K562 (cell line): ENCODE results near the gene TAS2R1. TPM values are rescaled to one million over a fixed set of nuclear protein-coding genes. Genes with fewer than 3 reads are reported as not detected.

ENCODE experiments used
- ATAC-seq: fragments of 200-7000 bp; cut with Tn5 transposase; 3 replicates; pipeline ENCODE4 v1.9.1; 2020; ENCODE audit warnings: moderate library complexity
- BruUV-seq: library from RNA; stranded (reverse); fragments of 400-500 nt; replicated peaks from 2 replicates; lab custom pipeline; 2021; lab: Mats Ljungman, UMichigan
- CTCF ChIA-PET: fragments of 300-600 bp; formaldehyde crosslinking; extraction: SDS; loops from one replicate; lab custom pipeline; 2021; ENCODE audit warnings: low intra/inter-chr PET ratio; lab: Yijun Ruan, JAX
- POLR2A ChIA-PET: fragments of 300-600, 350-650 bp; sonication (Branson Sonifier 250); formaldehyde crosslinking; extraction: SDS; loops from one replicate; lab custom pipeline; 2021; ENCODE audit warnings: antibody characterized with exemption, inconsistent platforms; lab: Yijun Ruan, JAX
- DNase-seq, 4 experiments: peaks; one replicate each; pipeline versions ENCODE4 v3.0.0 to v3.0.0-alpha.2; 2011 to 2018; ENCODE audit warnings: low spot score in 3 of 4, mixed read lengths in 3 of 4; ENCODE audit errors: extremely low read depth in 1 of 4
- FAIRE-seq: peaks from 2 replicates; lab custom pipeline; 2011; peaks lifted over from hg19 to GRCh38; lab: Jason Lieb, UNC
- H2AFZ ChIP-seq: 2 replicates; pipeline ENCODE4 v1.6.0; 2011; ENCODE audit warnings: low read depth, low read length, control low read depth, inconsistent platforms
- H3K27ac ChIP-seq: fragments of 200-600 bp; 3 replicates; pipeline ENCODE4 v1.8.0; 2011; ENCODE audit warnings: low read depth, mild to moderate bottlenecking, control low read depth, inconsistent platforms, low read length, moderate library complexity, mixed read lengths; ENCODE audit errors: extremely low read depth
- H3K27me3 ChIP-seq, 2 experiments: fragments of 300-600 bp in 1 of 2; 2 replicates in 1 of 2; 3 replicates in 1 of 2; pipeline versions ENCODE4 v1.6.0 to v1.8.0; 2011; ENCODE audit warnings: inconsistent platforms in 2 of 2, low read length in 2 of 2, mild to moderate bottlenecking in 1 of 2, mixed read lengths in 1 of 2, moderate library complexity in 1 of 2; ENCODE audit not compliant: control insufficient read depth in 2 of 2, insufficient read depth in 2 of 2
- H3K36me3 ChIP-seq: fragments of 300-600 bp; 3 replicates; pipeline ENCODE4 v1.8.0; 2011; ENCODE audit warnings: mild to moderate bottlenecking, low read length, inconsistent platforms; ENCODE audit not compliant: control insufficient read depth, insufficient read depth
- H3K4me1 ChIP-seq, 2 experiments: fragments of 200-600 bp in 1 of 2; replicated peaks in 1 of 2; 2 replicates in 1 of 2; 3 replicates in 1 of 2; pipeline versions ENCODE4 v1.5.1 to v1.8.0; 2011; ENCODE audit warnings: inconsistent platforms in 2 of 2, low read length in 2 of 2, mild to moderate bottlenecking in 1 of 2, mixed read lengths in 1 of 2, moderate library complexity in 1 of 2; ENCODE audit not compliant: control insufficient read depth in 2 of 2, insufficient read depth in 2 of 2
- H3K4me2 ChIP-seq: 2 replicates; pipeline ENCODE4 v1.6.1; 2011; ENCODE audit warnings: low read length, control low read depth, inconsistent platforms, mixed read lengths; ENCODE audit not compliant: insufficient read depth
- H3K4me3 ChIP-seq: fragments of 200-600 bp; sonication (generic), shearing (Covaris generic); 2 replicates; pipeline ENCODE4 v1.5.1; 2016; ENCODE audit warnings: control low read depth, inconsistent platforms
- H3K79me2 ChIP-seq: fragments of 200-600 bp; 3 replicates; pipeline ENCODE4 v1.8.0; 2011; ENCODE audit warnings: low read length, inconsistent platforms; ENCODE audit not compliant: control insufficient read depth, insufficient read depth
- H3K9ac ChIP-seq, 2 experiments: 2 replicates each; pipeline versions ENCODE4 v1.6.0 to v1.6.1; 2011; ENCODE audit warnings: low read depth in 2 of 2, low read length in 2 of 2, control low read depth in 1 of 2, inconsistent platforms in 1 of 2, mild to moderate bottlenecking in 1 of 2, mixed read lengths in 1 of 2; ENCODE audit not compliant: insufficient read depth in 1 of 2
- H3K9me1 ChIP-seq: one replicate; pipeline ENCODE4 v1.6.0; 2011; ENCODE audit warnings: inconsistent platforms, mild to moderate bottlenecking, low read length, moderate library complexity; ENCODE audit not compliant: control insufficient read depth, insufficient read depth
- H3K9me3 ChIP-seq: replicated peaks from 2 replicates; pipeline ENCODE4 v1.5.1; 2011; ENCODE audit warnings: low read depth, low read length, inconsistent platforms; ENCODE audit not compliant: control insufficient read depth, insufficient read depth
- H4K20me1 ChIP-seq: replicated peaks from 2 replicates; pipeline ENCODE4 v1.6.1; 2011; ENCODE audit warnings: low read length, inconsistent platforms, mixed read lengths; ENCODE audit not compliant: control insufficient read depth, insufficient read depth
- BRD4 ChIP-seq: fragments of 200-600 bp; sonication (generic); IDR thresholded peaks from 2 replicates; pipeline ENCODE4 v1.6.1; 2017; ENCODE audit warnings: inconsistent platforms
- KLF16 ChIP-seq: IDR thresholded peaks from 2 replicates; pipeline ENCODE4 v1.6.1; 2016; ENCODE audit warnings: antibody characterized with exemption
- NR4A1 ChIP-seq, 2 experiments: fragments of 250-450 bp in 1 of 2; fragments of 450-650 bp in 1 of 2; sonication (Bioruptor Pico) in 1 of 2; IDR thresholded peaks; 2 replicates each; pipeline versions ENCODE4 v1.4.0 to v1.6.1; 2016 to 2020; ENCODE audit warnings: mild to moderate bottlenecking in 2 of 2, missing compliant biosample characterization in 1 of 2, missing genetic modification characterization in 1 of 2, moderate library complexity in 1 of 2
- PHF8 ChIP-seq: fragments of 200-600 bp; sonication (generic); IDR thresholded peaks from 2 replicates; pipeline ENCODE4 v1.6.1; 2012; ENCODE audit warnings: mixed run types, mild to moderate bottlenecking, inconsistent platforms, low read length, moderate library complexity, borderline replicate concordance
- RREB1 ChIP-seq: fragments of 250-450 bp; sonication (Bioruptor Pico); IDR thresholded peaks from 2 replicates; pipeline ENCODE4 v1.4.0; 2020
- SAP30 ChIP-seq: fragments of 200-600 bp; sonication (generic); IDR thresholded peaks from 2 replicates; pipeline ENCODE4 v1.6.1; 2012; ENCODE audit warnings: borderline replicate concordance, low read depth, mild to moderate bottlenecking, moderate library complexity, low read length, control low read depth, inconsistent platforms; ENCODE audit not compliant: insufficient read depth, poor library complexity, severe bottlenecking
- SMARCA5 ChIP-seq: fragments of 450-650 bp; IDR thresholded peaks from 2 replicates; pipeline ENCODE4 v1.6.1; 2016
- ZKSCAN1 ChIP-seq: fragments of 150-350 bp; IDR thresholded peaks from 2 replicates; pipeline ENCODE4 v1.6.1; 2016; ENCODE audit warnings: low read depth, low read length
- ZKSCAN8 ChIP-seq: fragments of 200-800 bp; sonication (Bioruptor generic); IDR thresholded peaks from 2 replicates; pipeline ENCODE4 v1.6.1; 2016; ENCODE audit warnings: missing genetic modification characterization, missing compliant biosample characterization
- ZNF263 ChIP-seq: sonication (generic); formaldehyde crosslinking; IDR thresholded peaks from 2 replicates; pipeline ENCODE4 v1.8.0; 2022; ENCODE audit warnings: mild to moderate bottlenecking, missing genetic modification reagents, borderline replicate concordance
- WGBS: fragments of 100-300 bp; shearing (Covaris generic); methylation state at CpG from one replicate; pipeline ENCODE4 v1.1.6; 2016; ENCODE audit warnings: low coverage, mixed read lengths; ENCODE audit not compliant: insufficient coverage; ENCODE audit errors: missing lambda C conversion rate; 5-methylcytosine and 5-hydroxymethylcytosine counted together
- in situ Hi-C: fragments of 300-500 bp; cut with MboI; formaldehyde crosslinking; loops from 4 replicates; pipeline ENCODE4 v1.15.0; 2018; ENCODE audit warnings: inconsistent platforms, mixed read lengths
- intact Hi-C: fragments of 100-400 bp; cut with micrococcal nuclease; formaldehyde crosslinking; loops from 2 replicates; pipeline ENCODE4 v1.14.2; 2022
- polyA plus RNA-seq, 8 experiments: library from polyadenylated mRNA; depleted of rRNA in 4 of 8; stranded (reverse) in 5 of 8; unstranded in 3 of 8; fragments of >200 nt; fragmentation: Nextera tagmentation in 2 of 8; fragmentation: Illumina TruSeq in 1 of 8; extraction: Ambion mirVana in 2 of 8; extraction: Trizol in 1 of 8; gene quantifications; 2 replicates each; pipeline versions ENCODE4 v1.2.1 to v1.2.3, GENCODE V29; 2011 to 2014; ENCODE audit warnings: inconsistent platforms in 1 of 8, missing spikeins in 1 of 8
- total RNA-seq, 7 experiments: library from RNA; depleted of rRNA in 6 of 7; stranded (reverse); fragments of >200 nt in 6 of 7; fragmentation: Illumina TruSeq in 2 of 7; extraction: Trizol in 2 of 7; gene quantifications; 2 replicates each; pipeline versions ENCODE4 v1.2.1 to v1.2.3, GENCODE V29; 2011 to 2021; ENCODE audit warnings: low replicate concordance in 1 of 7

The TAS2R1 gene
- total and polyA plus RNA-seq, 9 of the 15 experiments (the other 6 are each of a cell fraction or from before 2014, with no cell fraction given): not detected

- no peak overlapping the region for H2AFZ ChIP-seq
- ChIA-PET POLR2A (no interaction called here), CTCF (no interaction called here)
- no peaks in the 10 kb centered on the region for H3K9me3 ChIP-seq
- intact Hi-C loops (no loop called here), in situ Hi-C loops (no loop called here)
- no peak overlapping the region for H3K4me3 ChIP-seq
- H3K27me3 ChIP-seq: no peaks in the 10 kb centered on the region
- no TSS peak for BruUV-seq
- no peak for FAIRE-seq
- no peak overlapping the region for H3K4me2 ChIP-seq
- no peaks in the 10 kb centered on the region for H3K4me1 ChIP-seq
- no peaks in the 10 kb centered on the region for H3K79me2 ChIP-seq
- no peak for TF ChIP-seq SAP30
- WGBS: 0% methylated on average over 6 of the region's 6 CpGs
- ATAC-seq: no peak
- no peaks in the 10 kb centered on the region for H3K36me3 ChIP-seq
- no peak overlapping the region for H3K9ac ChIP-seq
- no peak overlapping the region for H3K27ac ChIP-seq
- H3K9me1 ChIP-seq: no peaks in the 10 kb centered on the region
- no peak for DNase-seq
- no peaks in the 10 kb centered on the region for H4K20me1 ChIP-seq
Observed at GRCh38 chr5:9661316-9662015, 31.3 kb upstream of the TAS2R1 start.

- ATAC-seq: no peak
- in situ Hi-C loops: no loop called here
- TF ChIP-seq ZKSCAN8 (CRISPR knock-in tag) (no peak), BRD4 (no peak), KLF16 (no peak), NR4A1 (CRISPR knock-in tag; IDR thresholded peaks at IDR 0.05) (no peak), NR4A1 (tag; IDR thresholded peaks at IDR 0.05) (no peak), PHF8 (no peak), SMARCA5 (no peak), RREB1 (CRISPR knock-in tag) (no peak), ZNF263 (CRISPR knock-in tag) (no peak), ZKSCAN1 (no peak)
Observed at GRCh38 chr5:9658706-9659105, 28.6 kb upstream of the TAS2R1 start.

More at GRCh38 chr5:9658706-9659105, 28.6 kb upstream of the TAS2R1 start:
- POLR2A ChIA-PET: interaction anchor here (0.9 to 1.1 kb wide), 2 partner anchors 10 to 17 kb away, joined by 3 to 4 read pairs; no protein-coding TSS in a partner anchor
- H3K4me3 ChIP-seq: no peak overlapping the region
- H3K9ac ChIP-seq: no peak overlapping the region
- H3K9me1 ChIP-seq: no peaks in the 10 kb centered on the region
- H3K79me2 ChIP-seq: no peaks in the 10 kb centered on the region
- H3K27me3 ChIP-seq: no peaks in the 10 kb centered on the region
- BruUV-seq: no TSS peak
- no peaks in the 10 kb centered on the region for H3K9me3 ChIP-seq
- no peaks in the 10 kb centered on the region for H3K36me3 ChIP-seq
- no peaks in the 10 kb centered on the region for H4K20me1 ChIP-seq
- CTCF ChIA-PET: no interaction called here
- no peaks in the 10 kb centered on the region for H3K4me1 ChIP-seq
- no peak overlapping the region for H2AFZ ChIP-seq
- no peak overlapping the region for H3K4me2 ChIP-seq
- DNase-seq: no peak
- no peak overlapping the region for H3K27ac ChIP-seq
- intact Hi-C loops: no loop called here
- 3% methylated on average over 2 of the region's 2 CpGs for WGBS
- FAIRE-seq: no peak
